CD14-positive monocyte (primary cell): ENCODE data around the gene EDA. TPM values are rescaled to one million over a fixed set of nuclear protein-coding genes. Genes with fewer than 3 reads are reported as not detected.

ENCODE experiments used
- DNase-seq, 3 donors: peaks; one replicate each; pipeline ENCODE4 v3.0.0-alpha.2; 2011 to 2022
- H2AFZ ChIP-seq: 2 replicates; pipeline ENCODE4 v1.6.0; 2012; ENCODE audit warnings: mild to moderate bottlenecking, low read depth, low read length, inconsistent platforms; ENCODE audit not compliant: insufficient read depth, poor library complexity, severe bottlenecking
- H3K27ac ChIP-seq, 2 donors: 1 replicate in 1 of 2; 2 replicates in 1 of 2; pipeline ENCODE4 v1.5.1; 2012 to 2013; ENCODE audit warnings: low read length in 2 of 2, control low read depth in 1 of 2, inconsistent platforms in 1 of 2, low read depth in 1 of 2, mild to moderate bottlenecking in 1 of 2
- H3K27me3 ChIP-seq, 2 donors: one replicate each; pipeline versions ENCODE4 v1.6.0 to v1.6.1; 2011 to 2013; ENCODE audit warnings: low read length in 2 of 2; ENCODE audit not compliant: control insufficient read depth in 2 of 2, insufficient read depth in 2 of 2
- H3K36me3 ChIP-seq, 2 donors: replicated peaks in 1 of 2; 1 replicate in 1 of 2; 2 replicates in 1 of 2; pipeline versions ENCODE4 v1.5.1 to v1.6.1; 2012 to 2013; ENCODE audit warnings: low read length in 2 of 2, control low read depth in 1 of 2, inconsistent platforms in 1 of 2, mild to moderate bottlenecking in 1 of 2; ENCODE audit not compliant: insufficient read depth in 2 of 2, control insufficient read depth in 1 of 2
- H3K4me1 ChIP-seq, 2 donors: 1 replicate in 1 of 2; 2 replicates in 1 of 2; pipeline versions ENCODE4 v1.5.1 to v1.6.1; 2012 to 2013; ENCODE audit warnings: low read length in 2 of 2, control low read depth in 1 of 2, inconsistent platforms in 1 of 2, mild to moderate bottlenecking in 1 of 2, moderate library complexity in 1 of 2; ENCODE audit not compliant: insufficient read depth in 2 of 2, control insufficient read depth in 1 of 2
- H3K4me2 ChIP-seq: replicated peaks from 2 replicates; pipeline ENCODE3; 2012; ENCODE audit warnings: low read length, moderate library complexity, mild to moderate bottlenecking; ENCODE audit not compliant: poor library complexity, severe bottlenecking; ENCODE audit errors: extremely low read depth
- H3K4me3 ChIP-seq, 3 experiments: fragments of 200-600 bp in 1 of 3; sonication (generic) in 1 of 3; replicated peaks in 1 of 3; 1 replicate in 2 of 3; 2 replicates in 1 of 3; pipeline ENCODE4 v1.5.1; 2011 to 2013; ENCODE audit warnings: low read length in 3 of 3, mild to moderate bottlenecking in 3 of 3, control low read depth in 2 of 3, low read depth in 2 of 3, inconsistent platforms in 1 of 3, moderate library complexity in 1 of 3
- H3K79me2 ChIP-seq: 2 replicates; pipeline ENCODE4 v1.6.0; 2012; ENCODE audit warnings: mild to moderate bottlenecking, control low read depth, inconsistent platforms, low read length, moderate library complexity; ENCODE audit not compliant: insufficient read depth
- H3K9ac ChIP-seq: 2 replicates; pipeline ENCODE4 v1.6.0; 2017; ENCODE audit warnings: low read length, mild to moderate bottlenecking; ENCODE audit not compliant: insufficient read depth, poor library complexity, severe bottlenecking
- H3K9me3 ChIP-seq, 2 donors: replicated peaks in 1 of 2; 1 replicate in 1 of 2; 2 replicates in 1 of 2; pipeline versions ENCODE4 v1.5.1 to v1.6.1; 2012 to 2013; ENCODE audit warnings: low read length in 2 of 2, control low read depth in 1 of 2; ENCODE audit not compliant: control insufficient read depth in 1 of 2, insufficient read depth in 1 of 2
- H4K20me1 ChIP-seq: 2 replicates; pipeline ENCODE4 v1.6.0; 2012; ENCODE audit warnings: mild to moderate bottlenecking, low read length, control low read depth, moderate library complexity; ENCODE audit not compliant: insufficient read depth
- H3K27ac Mint-ChIP-seq, 7 donors: one replicate each; pipeline ENCODE4 v1.8.0; 2020; ENCODE audit warnings: mild to moderate bottlenecking in 7 of 7, mixed read lengths in 7 of 7, moderate library complexity in 6 of 7, inconsistent platforms in 2 of 7
- H3K27me3 Mint-ChIP-seq, 3 donors: one replicate each; pipeline ENCODE4 v1.8.0; 2021 to 2022; ENCODE audit warnings: low read depth in 3 of 3, mild to moderate bottlenecking in 3 of 3, mixed read lengths in 3 of 3, moderate library complexity in 3 of 3, inconsistent platforms in 1 of 3
- H3K36me3 Mint-ChIP-seq, 2 donors: one replicate each; pipeline ENCODE4 v1.8.0; 2020; ENCODE audit warnings: mixed read lengths in 2 of 2, inconsistent platforms in 1 of 2, mild to moderate bottlenecking in 1 of 2
- H3K4me1 Mint-ChIP-seq: one replicate; pipeline ENCODE4 v1.8.0; 2020; ENCODE audit warnings: mild to moderate bottlenecking, mixed read lengths
- H3K4me3 Mint-ChIP-seq, 2 donors: one replicate each; pipeline ENCODE4 v1.8.0; 2020; ENCODE audit warnings: mild to moderate bottlenecking in 2 of 2, mixed read lengths in 2 of 2, moderate library complexity in 1 of 2
- H3K9me3 Mint-ChIP-seq, 7 donors: one replicate each; pipeline ENCODE4 v1.8.0; 2020 to 2022; ENCODE audit warnings: mixed read lengths in 7 of 7, mild to moderate bottlenecking in 6 of 7, moderate library complexity in 6 of 7, inconsistent platforms in 2 of 7
- WGBS: methylation state at CpG from one replicate; pipeline ENCODE4 v1.1.5; 2013; ENCODE audit warnings: missing lambda C conversion rate; ENCODE audit not compliant: insufficient coverage; 5-methylcytosine and 5-hydroxymethylcytosine counted together
- intact Hi-C, 2 donors: fragments of 100-400 bp; cut with micrococcal nuclease; formaldehyde crosslinking; loops; one replicate each; pipeline versions ENCODE4 v1.15.0 to v1.15.1; 2023
- polyA plus RNA-seq, 3 donors: library from polyadenylated mRNA; depleted of rRNA in 1 of 3; unstranded in 2 of 3; stranded (reverse) in 1 of 3; fragments of 300-500 nt in 2 of 3; fragments of >200 nt in 1 of 3; fragmentation: Illumina TruSeq in 2 of 3; gene quantifications; 1 replicate in 2 of 3; 2 replicates in 1 of 3; pipeline ENCODE4 v1.2.3, GENCODE V29; 2012 to 2021
- TF ChIP-seq, protein P1 (sequence below): fragments of 200-600 bp; IDR thresholded peaks from one replicate; pipeline ENCODE4 v1.8.0; 2022; ENCODE audit warnings: antibody characterized with exemption, mild to moderate bottlenecking

The EDA gene
- polyA plus RNA-seq, 3 donors: 0.11 to 0.31 TPM; not detected in 1

DNA sequence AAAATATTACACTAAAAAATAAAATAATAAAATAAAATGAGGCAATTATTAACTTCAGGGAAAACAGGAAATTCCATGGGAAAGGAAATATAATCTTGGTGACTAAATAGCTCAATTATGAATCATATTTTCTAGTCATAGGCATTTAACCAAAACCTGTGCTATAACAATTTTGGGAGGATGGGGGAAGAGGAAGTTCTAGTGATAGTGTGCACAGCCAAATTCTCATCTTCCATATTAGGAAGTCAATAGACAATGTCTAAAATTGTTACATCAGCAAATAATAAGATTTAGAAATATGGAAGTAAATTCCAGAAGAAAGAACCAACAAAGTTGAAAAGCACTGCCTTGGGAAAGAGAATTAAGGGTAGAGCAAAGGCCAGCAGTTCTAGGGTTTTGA, 431.1 kb downstream of the EDA start:
- no peaks in the 10 kb centered on the region for H3K36me3 ChIP-seq
- H2AFZ ChIP-seq: no peak overlapping the region
- intact Hi-C loops: no loop called here
- no peaks in the 10 kb centered on the region for H3K36me3 Mint-ChIP-seq
- H3K9me3 ChIP-seq: no peaks in the 10 kb centered on the region
- H3K27me3 ChIP-seq: no peaks in the 10 kb centered on the region
- TF ChIP-seq, protein P1, sequence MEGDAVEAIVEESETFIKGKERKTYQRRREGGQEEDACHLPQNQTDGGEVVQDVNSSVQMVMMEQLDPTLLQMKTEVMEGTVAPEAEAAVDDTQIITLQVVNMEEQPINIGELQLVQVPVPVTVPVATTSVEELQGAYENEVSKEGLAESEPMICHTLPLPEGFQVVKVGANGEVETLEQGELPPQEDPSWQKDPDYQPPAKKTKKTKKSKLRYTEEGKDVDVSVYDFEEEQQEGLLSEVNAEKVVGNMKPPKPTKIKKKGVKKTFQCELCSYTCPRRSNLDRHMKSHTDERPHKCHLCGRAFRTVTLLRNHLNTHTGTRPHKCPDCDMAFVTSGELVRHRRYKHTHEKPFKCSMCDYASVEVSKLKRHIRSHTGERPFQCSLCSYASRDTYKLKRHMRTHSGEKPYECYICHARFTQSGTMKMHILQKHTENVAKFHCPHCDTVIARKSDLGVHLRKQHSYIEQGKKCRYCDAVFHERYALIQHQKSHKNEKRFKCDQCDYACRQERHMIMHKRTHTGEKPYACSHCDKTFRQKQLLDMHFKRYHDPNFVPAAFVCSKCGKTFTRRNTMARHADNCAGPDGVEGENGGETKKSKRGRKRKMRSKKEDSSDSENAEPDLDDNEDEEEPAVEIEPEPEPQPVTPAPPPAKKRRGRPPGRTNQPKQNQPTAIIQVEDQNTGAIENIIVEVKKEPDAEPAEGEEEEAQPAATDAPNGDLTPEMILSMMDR: no peak
- no peak overlapping the region for H3K9ac ChIP-seq
- H3K4me3 Mint-ChIP-seq: no peak overlapping the region
- no peak overlapping the region for H3K27ac Mint-ChIP-seq
- H3K4me3 ChIP-seq: no peak overlapping the region
- no peak for DNase-seq
- H3K9me3 Mint-ChIP-seq: peaks cover 0 to 2% (median 0%) of the 10 kb centered on the region in 7 donors
- no peaks in the 10 kb centered on the region for H3K79me2 ChIP-seq
- no peaks in the 10 kb centered on the region for H4K20me1 ChIP-seq
- H3K4me1 ChIP-seq: no peaks in the 10 kb centered on the region
- H3K4me1 Mint-ChIP-seq: no peaks in the 10 kb centered on the region
- no peak overlapping the region for H3K4me2 ChIP-seq
- H3K27me3 Mint-ChIP-seq: peaks cover 2 to 14% (median 5%) of the 10 kb centered on the region in 3 donors
- H3K27ac ChIP-seq: no peak overlapping the region

DNA sequence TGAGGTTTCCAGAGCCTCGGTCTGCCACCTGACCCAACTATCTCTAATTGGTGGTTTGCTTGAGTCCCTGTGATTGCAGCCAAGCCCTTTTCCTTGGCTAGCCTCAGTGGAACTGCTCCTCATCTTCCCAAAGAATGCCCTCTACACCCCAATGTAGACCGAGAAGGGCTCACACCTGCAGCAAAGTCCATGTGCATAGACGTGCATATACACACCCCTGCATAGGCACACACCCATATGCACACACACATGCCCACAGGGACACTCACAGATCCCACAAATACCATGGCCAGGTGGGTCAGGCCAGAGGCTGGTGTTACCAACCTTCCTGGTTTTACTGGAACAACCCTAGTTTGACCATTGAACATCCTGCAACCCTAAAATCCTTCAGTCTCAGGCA, 433.5 kb downstream of the EDA start:
- TF ChIP-seq, protein P1: no peak
- H3K9me3 ChIP-seq: no peaks in the 10 kb centered on the region
- intact Hi-C loops: no loop called here
- no peak overlapping the region for H3K4me3 Mint-ChIP-seq
- no peak overlapping the region for H3K9ac ChIP-seq
- no peaks in the 10 kb centered on the region for H3K4me1 Mint-ChIP-seq
- no CpG with 5 or more reads among the region's 3 CpGs for WGBS
- DNase-seq: no peak
- H2AFZ ChIP-seq: no peak overlapping the region
- H3K9me3 Mint-ChIP-seq: no peaks in the 10 kb centered on the region
- H3K4me1 ChIP-seq: no peaks in the 10 kb centered on the region
- H4K20me1 ChIP-seq: no peaks in the 10 kb centered on the region
- no peaks in the 10 kb centered on the region for H3K27me3 ChIP-seq
- no peak overlapping the region for H3K4me3 ChIP-seq
- H3K27ac Mint-ChIP-seq: no peak overlapping the region
- peaks cover 3 to 16% (median 4%) of the 10 kb centered on the region in 3 donors for H3K27me3 Mint-ChIP-seq
- H3K79me2 ChIP-seq: no peaks in the 10 kb centered on the region
- H3K4me2 ChIP-seq: no peak overlapping the region
- no peaks in the 10 kb centered on the region for H3K36me3 Mint-ChIP-seq
- H3K27ac ChIP-seq: no peak overlapping the region
- no peaks in the 10 kb centered on the region for H3K36me3 ChIP-seq
